SU-DHL-6 (cell line): ENCODE measurements around the gene RNF150.

Experiments
- CTCF ChIP-seq: fragments of 200-600 bp; sonication (generic); IDR thresholded peaks from one replicate; pipeline ENCODE4 v1.5.1; 2017; ENCODE audit warnings: antibody characterized with exemption, mild to moderate bottlenecking, low read length, moderate library complexity; ENCODE audit not compliant: insufficient read depth, poor library complexity, severe bottlenecking
- EZH2phosphoT487 ChIP-seq: fragments of 200-600 bp; sonication (generic), shearing (Covaris generic); conservative IDR thresholded peaks from 2 replicates; pipeline ENCODE4 v1.6.1; 2018; ENCODE audit warnings: mild to moderate bottlenecking, antibody characterized with exemption, low read length, moderate library complexity, mixed read lengths

GRCh38 chr4:140944199-140944515 is 189.1 kb downstream of the RNF150 start:
- TF ChIP-seq CTCF (no peak), EZH2phosphoT487 (no peak)
